ENCODE measurements around the gene TCERG1. TPM values are rescaled to one million over a fixed set of nuclear protein-coding genes. Genes with fewer than 3 reads are reported as not detected.
A peak's percentile ranks its signal among the peaks of the same experiment; 100 is the strongest.

The TCERG1 gene
- polyA plus RNA-seq, 1 donor from 2014 or later = 238 TPM

- Histone ChIP-seq H3K4me2 (ENCODE audit: low read length) (peak overlapping the region; percentile 97), H3K27me3 (ENCODE audit: insufficient read depth, low read depth, low read length) (no peaks in the 10 kb centered on the region), H3K4me3 (ENCODE audit: low read length) (peak overlapping the region; percentile 88), H3K36me3 (ENCODE audit: insufficient read depth, low read length) (no peaks in the 10 kb centered on the region), H3F3A (ENCODE audit: insufficient read depth, low read length, poor library complexity, severe bottlenecking) (peaks cover 4% of the 10 kb centered on the region), H3K9me2 (ENCODE audit: insufficient read depth, low read length) (no peaks in the 10 kb centered on the region), H2AFZ (ENCODE audit: low read depth, low read length) (peak overlapping the region; percentile 84), H4K20me1 (ENCODE audit: insufficient read depth) (no peaks in the 10 kb centered on the region), H3K27ac (ENCODE audit: low read length) (peak overlapping the region; percentile 90), H3K9ac (ENCODE audit: low read length) (peak overlapping the region; percentile 90), H3K9me3 (ENCODE audit: low read length) (no peaks in the 10 kb centered on the region), H3K79me2 (replicated peaks; ENCODE audit: insufficient read depth, low read length) (peaks cover 57% of the 10 kb centered on the region)
- TF ChIP-seq SMC3 (conservative IDR thresholded peaks at IDR 0.05; ENCODE audit: poor library complexity) = no peak
- TF ChIP-seq EZH2 (IDR thresholded peaks at IDR 0.05; ENCODE audit: borderline replicate concordance, insufficient read depth, low read length, poor library complexity, severe bottlenecking) = no peak
- TF ChIP-seq TAF1 (IDR thresholded peaks at IDR 0.05; ENCODE audit: low read depth) = no peak
- no peak for TF ChIP-seq POLR2AphosphoS5 (IDR thresholded peaks at IDR 0.05)
- no peak for TF ChIP-seq CTCF (IDR thresholded peaks at IDR 0.05; ENCODE audit: poor library complexity, severe bottlenecking)
- TF ChIP-seq EP300 (conservative IDR thresholded peaks at IDR 0.05; ENCODE audit: poor library complexity, severe bottlenecking) = no peak
These were observed 724 bp downstream of the TCERG1 start for GRCh38 chr5:146447734-146448380.

GRCh38 chr5:146448783-146449519 lies 1.8 kb downstream of the TCERG1 start:
- Histone ChIP-seq H3K4me2 (ENCODE audit: low read length) (peak overlapping the region; percentile 97), H3K9me2 (ENCODE audit: insufficient read depth, low read length) (no peaks in the 10 kb centered on the region), H3K36me3 (ENCODE audit: insufficient read depth, low read length) (no peaks in the 10 kb centered on the region), H3K9ac (ENCODE audit: low read length) (peak overlapping the region; percentile 90), H3F3A (ENCODE audit: insufficient read depth, low read length, poor library complexity, severe bottlenecking) (peaks cover 4% of the 10 kb centered on the region), H3K9me3 (ENCODE audit: low read length) (no peaks in the 10 kb centered on the region), H3K27ac (ENCODE audit: low read length) (no peak overlapping the region), H3K4me3 (ENCODE audit: low read length) (peak overlapping the region; percentile 88), H4K20me1 (ENCODE audit: insufficient read depth) (no peaks in the 10 kb centered on the region), H2AFZ (ENCODE audit: low read depth, low read length) (no peak overlapping the region), H3K27me3 (ENCODE audit: insufficient read depth, low read depth, low read length) (no peaks in the 10 kb centered on the region), H3K79me2 (replicated peaks; ENCODE audit: insufficient read depth, low read length) (peaks cover 68% of the 10 kb centered on the region)
- no peak for TF ChIP-seq SMC3 (conservative IDR thresholded peaks at IDR 0.05; ENCODE audit: poor library complexity)
- TF ChIP-seq TAF1 (IDR thresholded peaks at IDR 0.05; ENCODE audit: low read depth) = no peak
- no peak for TF ChIP-seq POLR2AphosphoS5 (IDR thresholded peaks at IDR 0.05)
- TF ChIP-seq CTCF (IDR thresholded peaks at IDR 0.05; ENCODE audit: poor library complexity, severe bottlenecking) = no peak
- TF ChIP-seq RAD21 (conservative IDR thresholded peaks at IDR 0.05) = no peak
- no peak for TF ChIP-seq REST (IDR thresholded peaks at IDR 0.05; ENCODE audit: borderline replicate concordance)
- no peak for TF ChIP-seq EZH2 (IDR thresholded peaks at IDR 0.05; ENCODE audit: borderline replicate concordance, insufficient read depth, low read length, poor library complexity, severe bottlenecking)
- TF ChIP-seq MXI1 (conservative IDR thresholded peaks at IDR 0.05; ENCODE audit: poor library complexity, severe bottlenecking) = no peak
- no peak for TF ChIP-seq EP300 (conservative IDR thresholded peaks at IDR 0.05; ENCODE audit: poor library complexity, severe bottlenecking)

Data from neural cell (in vitro differentiated cells).